GM19438 (cell line): ENCODE data around the gene BABAM2.

Source experiments
- ATAC-seq: cut with Tn5 transposase; IDR thresholded peaks from one replicate; pipeline ENCODE4 v1.9.1; 2021; ENCODE audit warnings: low read depth; ENCODE audit not compliant: unreplicated experiment

BABAM2 gene

GRCh38 chr2:28150236-28150915 lies 259.8 kb downstream of the BABAM2 start:
- ATAC-seq: no peak

- no peak for ATAC-seq
Measured at GRCh38 chr2:28150994-28151393, 260.5 kb downstream of the BABAM2 start.

- ATAC-seq: no peak
Measured at GRCh38 chr2:28152585-28153280, 262.2 kb downstream of the BABAM2 start.

GRCh38 chr2:28153851-28154250 lies 263.3 kb downstream of the BABAM2 start:
- ATAC-seq: no peak

GRCh38 chr2:28155086-28155485 lies 264.6 kb downstream of the BABAM2 start:
- ATAC-seq: no peak

- ATAC-seq: no peak
Measured at GRCh38 chr2:28155627-28156026, 265.1 kb downstream of the BABAM2 start.

GRCh38 chr2:28158791-28159190 lies 268.3 kb downstream of the BABAM2 start:
- ATAC-seq: no peak

- ATAC-seq: no peak
Measured at GRCh38 chr2:28160986-28161425, 270.5 kb downstream of the BABAM2 start.

- no peak for ATAC-seq
Measured at GRCh38 chr2:28161466-28161865, 270.9 kb downstream of the BABAM2 start.

GRCh38 chr2:28162564-28162963 lies 272.0 kb downstream of the BABAM2 start:
- ATAC-seq: no peak

- no peak for ATAC-seq
Measured at GRCh38 chr2:28163028-28163427, 272.5 kb downstream of the BABAM2 start.

- ATAC-seq: no peak
Measured at GRCh38 chr2:28163627-28164279, 273.2 kb downstream of the BABAM2 start.

- ATAC-seq: no peak
Measured at GRCh38 chr2:28164280-28164801, 273.8 kb downstream of the BABAM2 start.

- ATAC-seq: no peak
Measured at GRCh38 chr2:28165087-28165635, 274.6 kb downstream of the BABAM2 start.

GRCh38 chr2:28166956-28167355 lies 276.4 kb downstream of the BABAM2 start:
- no peak for ATAC-seq

- no peak for ATAC-seq
Measured at GRCh38 chr2:28168376-28168775, 277.8 kb downstream of the BABAM2 start.

GRCh38 chr2:28169492-28169891 lies 279.0 kb downstream of the BABAM2 start:
- ATAC-seq: no peak

GRCh38 chr2:28172114-28172898 lies 281.8 kb downstream of the BABAM2 start:
- ATAC-seq: no peak

- no peak for ATAC-seq
Measured at GRCh38 chr2:28173377-28173776, 282.8 kb downstream of the BABAM2 start.

GRCh38 chr2:28174211-28174610 lies 283.7 kb downstream of the BABAM2 start:
- ATAC-seq: no peak
